ENCODE results near the gene TARS3. TPM values are rescaled to one million over a fixed set of nuclear protein-coding genes. Genes with fewer than 3 reads are reported as not detected.

The TARS3 gene
- total and polyA plus RNA-seq, 7 donors: 2.3 to 31.9 (median 20.2) TPM

DNA sequence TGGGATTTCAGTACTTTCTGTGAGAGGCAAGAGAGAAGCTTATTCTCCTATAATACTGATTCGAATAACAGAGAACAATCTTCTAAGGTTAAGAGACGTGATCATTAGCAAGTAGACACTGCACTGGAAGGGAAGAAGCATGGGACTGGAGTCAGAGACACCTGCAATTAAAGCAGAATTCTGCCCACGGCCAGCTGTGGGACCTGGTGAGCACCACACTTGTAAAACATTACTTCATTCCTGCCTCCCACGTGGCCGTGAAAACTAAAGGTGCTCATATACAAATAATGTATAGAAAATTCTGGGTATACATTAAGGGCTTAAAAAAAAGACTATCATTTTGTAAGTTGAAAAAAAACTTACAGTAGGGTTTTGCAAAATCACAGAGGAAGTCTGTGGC lies 74.1 kb downstream of the TARS3 start:
- 51 to 75% methylated on average over 5 of the region's 5 CpGs for WGBS, 2 donors
- Histone ChIP-seq H3K27ac (peak overlapping the region in 3 of 4 donors; percentile 97 to 99 (median 98)), H3K27me3 (no peaks in the 10 kb centered on the region), H3K9me3 (no peaks in the 10 kb centered on the region), H3K4me1 (peaks cover 0 to 35% (median 32%) of the 10 kb centered on the region in 4 donors), H3K4me3 (no peak overlapping the region), H3K36me3 (peaks cover 6 to 47% (median 14%) of the 10 kb centered on the region in 4 donors)
- DNase-seq: no peak
- no peak for TF ChIP-seq POLR2AphosphoS5 (IDR thresholded peaks at IDR 0.05)
- TF ChIP-seq EP300 (IDR thresholded peaks at IDR 0.05): no peak
- intact Hi-C loops (cut with DNase I): no loop called here

DNA sequence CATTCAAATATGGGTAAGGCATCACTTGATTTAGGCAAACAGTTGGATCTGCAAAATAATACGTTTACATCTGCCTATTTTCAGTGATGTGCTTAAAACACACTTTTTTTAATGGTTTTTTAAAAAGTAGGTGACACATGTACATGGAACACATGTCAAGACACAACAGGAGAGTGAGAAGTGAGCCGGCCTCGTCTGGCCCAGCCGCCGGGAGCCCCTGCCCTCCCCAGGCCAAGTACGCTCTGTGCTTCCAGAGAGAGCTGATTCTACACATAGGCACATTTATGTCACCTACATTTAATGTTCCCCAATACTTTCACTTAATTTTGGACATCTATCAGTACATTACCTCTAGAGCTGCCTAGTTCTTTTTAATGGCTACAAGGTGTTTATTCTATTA lies 75.9 kb downstream of the TARS3 start:
- 94 to 95% methylated on average over 6 of the region's 6 CpGs for WGBS, 2 donors
- H3K4me3 ChIP-seq: no peak overlapping the region
- peaks cover 0 to 32% (median 31%) of the 10 kb centered on the region in 4 donors for H3K4me1 ChIP-seq
- no peak overlapping the region for H3K27ac ChIP-seq
- TF ChIP-seq POLR2A (IDR thresholded peaks at IDR 0.05): no peak
- TF ChIP-seq, protein P1, sequence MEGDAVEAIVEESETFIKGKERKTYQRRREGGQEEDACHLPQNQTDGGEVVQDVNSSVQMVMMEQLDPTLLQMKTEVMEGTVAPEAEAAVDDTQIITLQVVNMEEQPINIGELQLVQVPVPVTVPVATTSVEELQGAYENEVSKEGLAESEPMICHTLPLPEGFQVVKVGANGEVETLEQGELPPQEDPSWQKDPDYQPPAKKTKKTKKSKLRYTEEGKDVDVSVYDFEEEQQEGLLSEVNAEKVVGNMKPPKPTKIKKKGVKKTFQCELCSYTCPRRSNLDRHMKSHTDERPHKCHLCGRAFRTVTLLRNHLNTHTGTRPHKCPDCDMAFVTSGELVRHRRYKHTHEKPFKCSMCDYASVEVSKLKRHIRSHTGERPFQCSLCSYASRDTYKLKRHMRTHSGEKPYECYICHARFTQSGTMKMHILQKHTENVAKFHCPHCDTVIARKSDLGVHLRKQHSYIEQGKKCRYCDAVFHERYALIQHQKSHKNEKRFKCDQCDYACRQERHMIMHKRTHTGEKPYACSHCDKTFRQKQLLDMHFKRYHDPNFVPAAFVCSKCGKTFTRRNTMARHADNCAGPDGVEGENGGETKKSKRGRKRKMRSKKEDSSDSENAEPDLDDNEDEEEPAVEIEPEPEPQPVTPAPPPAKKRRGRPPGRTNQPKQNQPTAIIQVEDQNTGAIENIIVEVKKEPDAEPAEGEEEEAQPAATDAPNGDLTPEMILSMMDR (IDR thresholded peaks at IDR 0.05): no peak
- no peak for TF ChIP-seq EP300 (IDR thresholded peaks at IDR 0.05)
- no peak for TF ChIP-seq POLR2AphosphoS5 (IDR thresholded peaks at IDR 0.05)
- intact Hi-C loops (cut with DNase I): loop anchor here (10.0 kb wide), 1 partner anchor 144 kb away; no protein-coding TSS in a partner anchor
- no peak for DNase-seq
- no peaks in the 10 kb centered on the region for H3K27me3 ChIP-seq
- H3K9me3 ChIP-seq: no peaks in the 10 kb centered on the region
- peaks cover 17 to 65% (median 30%) of the 10 kb centered on the region in 4 donors for H3K36me3 ChIP-seq

DNA sequence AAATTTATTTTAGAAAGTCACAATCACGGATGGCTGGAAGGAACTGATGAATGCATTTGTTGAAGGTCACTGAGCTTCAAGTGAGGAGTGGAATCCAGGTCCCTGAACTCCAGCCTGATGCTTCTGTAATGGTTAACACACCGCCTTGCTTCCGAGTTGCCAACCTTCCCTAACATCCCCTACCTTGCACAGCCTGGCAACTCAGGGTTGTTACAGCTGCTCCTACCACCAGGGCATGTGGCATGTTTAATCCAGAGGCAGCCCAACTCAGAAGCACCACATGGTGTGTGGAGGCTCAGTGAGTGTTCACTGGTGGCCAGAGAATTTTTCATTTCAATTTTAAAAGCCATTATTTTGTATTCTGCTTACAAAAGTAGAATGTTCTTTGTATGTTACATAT lies 77.0 kb downstream of the TARS3 start:
- TF ChIP-seq, protein P1 (IDR thresholded peaks at IDR 0.05): no peak
- no peak for TF ChIP-seq POLR2AphosphoS5 (IDR thresholded peaks at IDR 0.05)
- TF ChIP-seq EP300 (IDR thresholded peaks at IDR 0.05): no peak
- TF ChIP-seq POLR2A (IDR thresholded peaks at IDR 0.05): no peak
- Histone ChIP-seq H3K9me3 (no peaks in the 10 kb centered on the region), H3K4me3 (no peak overlapping the region), H3K4me1 (peaks cover 0 to 27% (median 24%) of the 10 kb centered on the region in 4 donors), H3K36me3 (peaks cover 17 to 76% (median 30%) of the 10 kb centered on the region in 4 donors), H3K27ac (no peak overlapping the region), H3K27me3 (no peaks in the 10 kb centered on the region)
- DNase-seq: no peak
- intact Hi-C loops (cut with DNase I): loop anchor here (10.0 kb wide), 1 partner anchor 142 kb away; no protein-coding TSS in a partner anchor
- WGBS, 2 donors: 67 to 84% methylated on average over 3 of the region's 3 CpGs

DNA sequence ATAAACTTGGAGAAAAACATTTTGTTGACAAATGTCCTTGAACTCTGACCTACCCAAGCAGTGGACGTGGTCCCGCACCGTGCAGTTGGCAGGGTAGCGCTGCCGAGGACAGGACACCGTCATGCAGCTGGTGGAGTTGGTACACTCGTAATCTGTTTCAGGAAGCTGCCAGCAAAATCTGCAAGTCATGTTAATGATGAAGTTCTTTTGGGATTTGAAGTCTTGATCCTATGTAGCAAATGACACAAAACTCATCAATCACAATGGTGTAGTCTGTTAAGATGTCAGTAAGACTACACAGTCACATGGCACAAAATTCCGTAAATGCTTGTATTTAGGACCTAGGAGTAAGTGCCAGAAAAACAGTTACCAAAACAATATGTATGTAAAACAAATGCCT lies 77.6 kb downstream of the TARS3 start:
- DNase-seq: no peak
- Histone ChIP-seq H3K36me3 (peaks cover 17 to 81% (median 30%) of the 10 kb centered on the region in 4 donors), H3K4me3 (no peak overlapping the region), H3K27me3 (no peaks in the 10 kb centered on the region), H3K9me3 (no peaks in the 10 kb centered on the region), H3K4me1 (peaks cover 0 to 27% (median 24%) of the 10 kb centered on the region in 4 donors), H3K27ac (no peak overlapping the region)
- TF ChIP-seq POLR2AphosphoS5 (IDR thresholded peaks at IDR 0.05) (no peak), EP300 (IDR thresholded peaks at IDR 0.05) (no peak), POLR2A (IDR thresholded peaks at IDR 0.05) (no peak)
- TF ChIP-seq, protein P1 (IDR thresholded peaks at IDR 0.05): no peak
- 39 to 71% methylated on average over 8 of the region's 8 CpGs for WGBS, 2 donors
- intact Hi-C loops (cut with DNase I): loop anchor here (10.0 kb wide), 1 partner anchor 142 kb away; no protein-coding TSS in a partner anchor

DNA sequence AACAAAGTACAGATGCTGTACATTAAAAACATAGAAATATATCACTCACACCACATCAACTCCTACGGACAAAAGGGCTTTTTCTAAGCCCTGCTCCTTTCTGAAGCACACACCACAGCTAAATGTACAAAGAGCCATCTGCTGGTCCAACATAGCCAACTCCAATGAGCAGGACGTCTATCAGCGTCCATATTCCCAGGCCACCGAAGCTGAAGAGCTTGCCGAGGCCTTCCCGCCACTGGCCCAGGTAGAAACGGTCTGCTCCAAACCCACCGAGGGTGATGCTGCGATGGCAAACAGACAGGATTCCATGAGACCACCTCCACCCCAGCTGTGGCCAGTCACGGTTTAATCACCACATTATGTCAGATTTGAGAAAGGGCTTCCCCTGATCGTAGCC lies 81.9 kb downstream of the TARS3 start:
- H3K4me1 ChIP-seq: peaks cover 0 to 11% (median 5%) of the 10 kb centered on the region in 4 donors
- intact Hi-C loops (cut with DNase I): loop anchor here (5.0 to 10.0 kb wide), 2 partner anchors 100 to 138 kb away; no protein-coding TSS in a partner anchor
- WGBS, 2 donors: 51 to 71% methylated on average over 11 of the region's 11 CpGs
- TF ChIP-seq POLR2A (IDR thresholded peaks at IDR 0.05): no peak
- no peak for TF ChIP-seq EP300 (IDR thresholded peaks at IDR 0.05)
- TF ChIP-seq, protein P1 (IDR thresholded peaks at IDR 0.05): no peak
- TF ChIP-seq POLR2AphosphoS5 (IDR thresholded peaks at IDR 0.05): no peak
- H3K4me3 ChIP-seq: no peak overlapping the region
- DNase-seq: no peak
- H3K27me3 ChIP-seq: no peaks in the 10 kb centered on the region
- no peaks in the 10 kb centered on the region for H3K9me3 ChIP-seq
- H3K36me3 ChIP-seq: peaks cover 14 to 74% (median 23%) of the 10 kb centered on the region in 4 donors
- H3K27ac ChIP-seq: peak overlapping the region in 3 of 4 donors; percentile 29 to 40 (median 34)

All from sigmoid colon (tissue), 7 donors.